WTC11 (cell line): ENCODE data around the gene LGI4. TPM values are rescaled to one million over a fixed set of nuclear protein-coding genes. Genes with fewer than 3 reads are reported as not detected.

Source experiments
- ATAC-seq: fragments of 200-7000 bp; cut with Tn5 transposase; 2 replicates; pipeline ENCODE4 v1.10.0; 2021; ENCODE audit warnings: mild to moderate bottlenecking, moderate library complexity
- CTCF ChIA-PET: fragments of 300-600 bp; sonication (Branson Sonifier 250); formaldehyde crosslinking; loops from one replicate; lab custom pipeline; 2021; ENCODE audit warnings: antibody characterized with exemption; lab: Charles Lee
- POLR2A ChIA-PET: fragments of 350-600 bp; sonication (Branson Sonifier 250); formaldehyde crosslinking; loops from one replicate; lab custom pipeline; 2021; ENCODE audit warnings: antibody characterized with exemption; lab: Charles Lee
- DNase-seq: peaks from one replicate; pipeline ENCODE4 v3.0.0; 2021; ENCODE audit warnings: low spot score
- H3K27ac Mint-ChIP-seq: 2 replicates; pipeline ENCODE4 v1.8.0; 2021; ENCODE audit warnings: mixed read lengths
- H3K27me3 Mint-ChIP-seq: 2 replicates; pipeline ENCODE4 v1.8.0; 2021; ENCODE audit warnings: low read depth, mild to moderate bottlenecking, moderate library complexity, mixed read lengths
- H3K36me3 Mint-ChIP-seq: 2 replicates; pipeline ENCODE4 v1.8.0; 2021; ENCODE audit warnings: mixed read lengths
- H3K4me1 Mint-ChIP-seq: 2 replicates; pipeline ENCODE4 v1.8.0; 2022; ENCODE audit warnings: mixed read lengths
- H3K4me3 Mint-ChIP-seq: 2 replicates; pipeline ENCODE4 v1.8.0; 2021; ENCODE audit warnings: mild to moderate bottlenecking, moderate library complexity, mixed read lengths
- H3K9me3 Mint-ChIP-seq: 2 replicates; pipeline ENCODE4 v1.8.0; 2021; ENCODE audit warnings: mixed read lengths
- CBFB ChIP-seq: sonication (generic); formaldehyde crosslinking; IDR thresholded peaks from 2 replicates; pipeline ENCODE4 v1.8.1; 2022; ENCODE audit warnings: mild to moderate bottlenecking, low read depth, missing genetic modification reagents
- ELF4 ChIP-seq: sonication (generic); formaldehyde crosslinking; IDR thresholded peaks from 2 replicates; pipeline ENCODE4 v1.8.1; 2022; ENCODE audit warnings: low read depth, mild to moderate bottlenecking, moderate library complexity, missing genetic modification reagents
- GTF2I ChIP-seq: fragments of 250-450 bp; sonication (Bioruptor Pico); conservative IDR thresholded peaks from 2 replicates; pipeline ENCODE4 v1.4.0; 2021; ENCODE audit warnings: mild to moderate bottlenecking
- JAZF1 ChIP-seq: fragments of 250-450 bp; sonication (Bioruptor Pico); IDR thresholded peaks from 2 replicates; pipeline ENCODE4 v1.9.0; 2021; ENCODE audit warnings: moderate library complexity, mild to moderate bottlenecking, inconsistent platforms
- JUN ChIP-seq: sonication (generic); formaldehyde crosslinking; IDR thresholded peaks from 2 replicates; pipeline ENCODE4 v1.8.0; 2023; ENCODE audit warnings: mild to moderate bottlenecking, missing genetic modification reagents
- NFYB ChIP-seq: sonication (generic); formaldehyde crosslinking; conservative IDR thresholded peaks from 2 replicates; pipeline ENCODE4 v1.8.0; 2022; ENCODE audit warnings: low read depth, missing genetic modification reagents
- NR3C1 ChIP-seq: sonication (generic); formaldehyde crosslinking; conservative IDR thresholded peaks from 2 replicates; pipeline ENCODE4 v1.8.1; 2023; ENCODE audit warnings: low read depth, mild to moderate bottlenecking, missing genetic modification reagents
- OVOL2 ChIP-seq: fragments of 250-450 bp; sonication (Bioruptor Pico); IDR thresholded peaks from 2 replicates; pipeline ENCODE4 v1.9.0; 2021; ENCODE audit warnings: mild to moderate bottlenecking, borderline replicate concordance
- PRRX2 ChIP-seq: fragments of 250-450 bp; sonication (Bioruptor Pico); IDR thresholded peaks from 2 replicates; pipeline ENCODE4 v1.8.0; 2021; ENCODE audit warnings: mild to moderate bottlenecking
- RELA ChIP-seq: sonication (generic); formaldehyde crosslinking; IDR thresholded peaks from 2 replicates; pipeline ENCODE4 v1.8.1; 2022; ENCODE audit warnings: missing genetic modification reagents, mild to moderate bottlenecking, borderline replicate concordance
- SP1 ChIP-seq: sonication (generic); formaldehyde crosslinking; conservative IDR thresholded peaks from 2 replicates; pipeline ENCODE4 v1.8.1; 2022; ENCODE audit warnings: missing genetic modification reagents
- TEAD1 ChIP-seq: sonication (generic); formaldehyde crosslinking; IDR thresholded peaks from 2 replicates; pipeline ENCODE4 v1.8.0; 2022; ENCODE audit warnings: mild to moderate bottlenecking, missing genetic modification reagents
- TEAD4 ChIP-seq: sonication (generic); formaldehyde crosslinking; IDR thresholded peaks from 2 replicates; pipeline ENCODE4 v1.8.0; 2022; ENCODE audit warnings: mild to moderate bottlenecking, missing genetic modification reagents
- ZNF121 ChIP-seq: sonication (generic); formaldehyde crosslinking; IDR thresholded peaks from 2 replicates; pipeline ENCODE4 v1.8.0; 2023; ENCODE audit warnings: missing genetic modification reagents
- ZNF317 ChIP-seq: sonication (generic); formaldehyde crosslinking; IDR thresholded peaks from 2 replicates; pipeline ENCODE4 v1.8.1; 2023; ENCODE audit warnings: low read depth, mild to moderate bottlenecking, moderate library complexity, missing genetic modification reagents, borderline replicate concordance
- ZNF416 ChIP-seq: fragments of 250-450 bp; sonication (Bioruptor Pico); IDR thresholded peaks from 2 replicates; pipeline ENCODE4 v1.9.0; 2021; ENCODE audit warnings: mild to moderate bottlenecking, inconsistent platforms
- total RNA-seq: library from RNA; stranded (reverse); gene quantifications from 3 replicates; pipeline ENCODE4 v1.2.3, GENCODE V29; 2021
- TF ChIP-seq, protein P1 (sequence below): fragments of 250-450 bp; sonication (Bioruptor Pico); IDR thresholded peaks from 2 replicates; pipeline ENCODE4 v1.9.0; 2021; ENCODE audit warnings: mild to moderate bottlenecking, borderline replicate concordance
- TF ChIP-seq, protein P2 (sequence below): fragments of 200-600 bp; IDR thresholded peaks from 2 replicates; pipeline ENCODE4 v1.8.0; 2022; ENCODE audit warnings: antibody characterized with exemption
- TF ChIP-seq, protein P3 (sequence below): fragments of 250-450 bp; sonication (Bioruptor Pico); IDR thresholded peaks from 2 replicates; pipeline ENCODE4 v1.9.0; 2021; ENCODE audit warnings: moderate library complexity, mild to moderate bottlenecking, inconsistent platforms, borderline replicate concordance
- TF ChIP-seq, protein P4 (sequence below): fragments of 250-450 bp; sonication (Bioruptor Pico); IDR thresholded peaks from 2 replicates; pipeline ENCODE4 v1.8.0; 2021; ENCODE audit warnings: mild to moderate bottlenecking

Gene LGI4
- total RNA-seq, 1 experiment from 2014 or later, result 14.2 TPM

DNA sequence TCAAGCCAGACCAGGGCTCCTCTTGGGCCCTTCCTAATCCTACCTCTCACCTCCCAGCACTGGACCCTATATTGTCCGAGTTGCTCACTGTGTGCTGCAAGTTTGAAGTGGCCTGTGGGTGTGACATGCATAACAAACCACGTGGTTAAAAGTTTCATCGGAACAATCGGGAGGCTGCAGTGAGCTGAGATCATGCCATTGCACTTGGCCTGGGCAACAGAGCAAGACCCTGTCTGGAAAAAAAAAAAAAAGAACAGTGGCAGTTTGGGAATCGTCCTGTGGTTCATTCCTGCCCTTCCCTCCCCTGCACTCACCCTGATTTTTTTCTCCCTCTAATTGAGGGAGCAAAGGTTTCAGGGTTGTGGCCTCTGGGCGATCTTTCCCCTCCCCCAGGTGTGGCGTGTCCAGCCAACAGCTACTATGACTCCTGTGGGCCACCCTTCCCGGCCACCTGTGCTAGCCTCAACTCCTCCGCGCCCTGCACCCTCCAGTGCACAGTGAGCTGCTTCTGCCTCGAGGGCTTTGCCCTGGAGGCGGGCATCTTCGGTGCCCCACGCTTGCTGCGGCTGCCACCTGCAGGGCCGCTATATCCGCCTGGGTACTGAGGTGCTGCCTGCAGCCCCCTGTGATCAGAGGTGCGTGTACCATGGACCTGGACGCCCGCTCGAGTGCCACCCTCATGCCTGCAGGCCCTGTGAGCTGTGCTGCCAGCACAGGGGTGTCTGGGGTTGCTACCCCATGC lies 35.5 kb downstream of the LGI4 start:
- ChIA-PET CTCF (interaction anchor here (0.7 to 4.1 kb wide), 8 partner anchors 13 to 396 kb away, joined by 3 to 14 read pairs (median 6); partner anchors contain the start of gene FXYD3), POLR2A (no interaction called here)
- no peak overlapping the region for H3K4me3 Mint-ChIP-seq
- TF ChIP-seq ZNF121 (CRISPR knock-in tag) (peak; percentile 80), JAZF1 (CRISPR knock-in tag) (no peak)
- TF ChIP-seq, protein P1, sequence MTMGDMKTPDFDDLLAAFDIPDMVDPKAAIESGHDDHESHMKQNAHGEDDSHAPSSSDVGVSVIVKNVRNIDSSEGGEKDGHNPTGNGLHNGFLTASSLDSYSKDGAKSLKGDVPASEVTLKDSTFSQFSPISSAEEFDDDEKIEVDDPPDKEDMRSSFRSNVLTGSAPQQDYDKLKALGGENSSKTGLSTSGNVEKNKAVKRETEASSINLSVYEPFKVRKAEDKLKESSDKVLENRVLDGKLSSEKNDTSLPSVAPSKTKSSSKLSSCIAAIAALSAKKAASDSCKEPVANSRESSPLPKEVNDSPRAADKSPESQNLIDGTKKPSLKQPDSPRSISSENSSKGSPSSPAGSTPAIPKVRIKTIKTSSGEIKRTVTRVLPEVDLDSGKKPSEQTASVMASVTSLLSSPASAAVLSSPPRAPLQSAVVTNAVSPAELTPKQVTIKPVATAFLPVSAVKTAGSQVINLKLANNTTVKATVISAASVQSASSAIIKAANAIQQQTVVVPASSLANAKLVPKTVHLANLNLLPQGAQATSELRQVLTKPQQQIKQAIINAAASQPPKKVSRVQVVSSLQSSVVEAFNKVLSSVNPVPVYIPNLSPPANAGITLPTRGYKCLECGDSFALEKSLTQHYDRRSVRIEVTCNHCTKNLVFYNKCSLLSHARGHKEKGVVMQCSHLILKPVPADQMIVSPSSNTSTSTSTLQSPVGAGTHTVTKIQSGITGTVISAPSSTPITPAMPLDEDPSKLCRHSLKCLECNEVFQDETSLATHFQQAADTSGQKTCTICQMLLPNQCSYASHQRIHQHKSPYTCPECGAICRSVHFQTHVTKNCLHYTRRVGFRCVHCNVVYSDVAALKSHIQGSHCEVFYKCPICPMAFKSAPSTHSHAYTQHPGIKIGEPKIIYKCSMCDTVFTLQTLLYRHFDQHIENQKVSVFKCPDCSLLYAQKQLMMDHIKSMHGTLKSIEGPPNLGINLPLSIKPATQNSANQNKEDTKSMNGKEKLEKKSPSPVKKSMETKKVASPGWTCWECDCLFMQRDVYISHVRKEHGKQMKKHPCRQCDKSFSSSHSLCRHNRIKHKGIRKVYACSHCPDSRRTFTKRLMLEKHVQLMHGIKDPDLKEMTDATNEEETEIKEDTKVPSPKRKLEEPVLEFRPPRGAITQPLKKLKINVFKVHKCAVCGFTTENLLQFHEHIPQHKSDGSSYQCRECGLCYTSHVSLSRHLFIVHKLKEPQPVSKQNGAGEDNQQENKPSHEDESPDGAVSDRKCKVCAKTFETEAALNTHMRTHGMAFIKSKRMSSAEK (CRISPR knock-in tag), result no peak
- ATAC-seq, result no peak
- no peak for DNase-seq
- H3K27ac Mint-ChIP-seq, result no peak overlapping the region
- H3K36me3 Mint-ChIP-seq, result no peaks in the 10 kb centered on the region
- no peaks in the 10 kb centered on the region for H3K27me3 Mint-ChIP-seq
- H3K4me1 Mint-ChIP-seq, result peaks cover 10% of the 10 kb centered on the region
- no peaks in the 10 kb centered on the region for H3K9me3 Mint-ChIP-seq

DNA sequence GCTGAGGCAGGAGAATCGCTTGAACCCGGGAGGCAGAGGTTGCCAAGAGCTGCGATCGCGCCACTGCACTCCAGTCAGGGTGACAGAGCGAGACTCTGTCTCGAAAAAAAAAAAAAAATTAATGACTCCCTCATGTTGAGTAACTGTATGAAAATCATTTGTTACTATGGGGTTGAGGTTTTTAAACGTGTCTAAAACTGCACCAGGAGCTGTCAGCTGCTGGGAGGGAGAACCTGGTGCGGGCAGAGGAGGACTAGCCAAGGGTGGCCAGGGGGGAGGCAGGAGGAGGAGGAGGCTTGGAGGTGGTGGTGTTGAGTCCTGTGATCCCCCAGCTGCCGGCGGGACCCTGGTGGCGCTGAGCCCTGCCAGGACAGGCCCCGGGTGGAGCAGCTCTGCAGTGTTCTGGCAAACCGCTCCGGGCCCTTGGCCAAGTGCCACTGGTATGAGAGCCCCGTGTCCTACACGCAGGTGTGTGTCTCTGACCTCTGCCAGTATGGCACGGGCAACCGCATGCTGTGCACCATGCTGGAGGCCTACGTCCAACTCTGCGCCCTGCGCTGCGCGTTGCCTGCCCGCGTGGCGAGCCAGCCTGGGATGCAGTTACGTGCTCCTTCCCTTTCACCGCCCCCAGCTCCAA lies 36.3 kb downstream of the LGI4 start:
- H3K4me3 Mint-ChIP-seq, result no peak overlapping the region
- no peak overlapping the region for H3K27ac Mint-ChIP-seq
- POLR2A ChIA-PET, result no interaction called here
- no peaks in the 10 kb centered on the region for H3K9me3 Mint-ChIP-seq
- H3K36me3 Mint-ChIP-seq, result no peaks in the 10 kb centered on the region
- H3K4me1 Mint-ChIP-seq, result peaks cover 10% of the 10 kb centered on the region
- ATAC-seq, result no peak
- no peak for DNase-seq
- TF ChIP-seq PRRX2 (CRISPR knock-in tag) (no peak), TEAD4 (CRISPR knock-in tag) (no peak), TEAD1 (CRISPR knock-in tag) (no peak), RELA (CRISPR knock-in tag) (no peak), GTF2I (CRISPR knock-in tag) (no peak), NR3C1 (CRISPR knock-in tag) (no peak), ZNF317 (no peak), SP1 (CRISPR knock-in tag) (no peak)
- TF ChIP-seq, protein P2, sequence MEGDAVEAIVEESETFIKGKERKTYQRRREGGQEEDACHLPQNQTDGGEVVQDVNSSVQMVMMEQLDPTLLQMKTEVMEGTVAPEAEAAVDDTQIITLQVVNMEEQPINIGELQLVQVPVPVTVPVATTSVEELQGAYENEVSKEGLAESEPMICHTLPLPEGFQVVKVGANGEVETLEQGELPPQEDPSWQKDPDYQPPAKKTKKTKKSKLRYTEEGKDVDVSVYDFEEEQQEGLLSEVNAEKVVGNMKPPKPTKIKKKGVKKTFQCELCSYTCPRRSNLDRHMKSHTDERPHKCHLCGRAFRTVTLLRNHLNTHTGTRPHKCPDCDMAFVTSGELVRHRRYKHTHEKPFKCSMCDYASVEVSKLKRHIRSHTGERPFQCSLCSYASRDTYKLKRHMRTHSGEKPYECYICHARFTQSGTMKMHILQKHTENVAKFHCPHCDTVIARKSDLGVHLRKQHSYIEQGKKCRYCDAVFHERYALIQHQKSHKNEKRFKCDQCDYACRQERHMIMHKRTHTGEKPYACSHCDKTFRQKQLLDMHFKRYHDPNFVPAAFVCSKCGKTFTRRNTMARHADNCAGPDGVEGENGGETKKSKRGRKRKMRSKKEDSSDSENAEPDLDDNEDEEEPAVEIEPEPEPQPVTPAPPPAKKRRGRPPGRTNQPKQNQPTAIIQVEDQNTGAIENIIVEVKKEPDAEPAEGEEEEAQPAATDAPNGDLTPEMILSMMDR, result no peak
- TF ChIP-seq, protein P3, sequence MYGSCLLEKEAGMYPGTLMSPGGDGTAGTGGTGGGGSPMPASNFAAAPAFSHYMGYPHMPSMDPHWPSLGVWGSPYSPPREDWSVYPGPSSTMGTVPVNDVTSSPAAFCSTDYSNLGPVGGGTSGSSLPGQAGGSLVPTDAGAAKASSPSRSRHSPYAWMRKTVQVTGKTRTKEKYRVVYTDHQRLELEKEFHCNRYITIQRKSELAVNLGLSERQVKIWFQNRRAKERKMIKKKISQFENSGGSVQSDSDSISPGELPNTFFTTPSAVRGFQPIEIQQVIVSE, result no peak
- CTCF ChIA-PET, result interaction anchor here (0.8 to 4.1 kb wide), 9 partner anchors 8 to 43 kb away, joined by 3 to 14 read pairs (median 6); partner anchors contain the start of gene FXYD3
- H3K27me3 Mint-ChIP-seq, result no peaks in the 10 kb centered on the region

DNA sequence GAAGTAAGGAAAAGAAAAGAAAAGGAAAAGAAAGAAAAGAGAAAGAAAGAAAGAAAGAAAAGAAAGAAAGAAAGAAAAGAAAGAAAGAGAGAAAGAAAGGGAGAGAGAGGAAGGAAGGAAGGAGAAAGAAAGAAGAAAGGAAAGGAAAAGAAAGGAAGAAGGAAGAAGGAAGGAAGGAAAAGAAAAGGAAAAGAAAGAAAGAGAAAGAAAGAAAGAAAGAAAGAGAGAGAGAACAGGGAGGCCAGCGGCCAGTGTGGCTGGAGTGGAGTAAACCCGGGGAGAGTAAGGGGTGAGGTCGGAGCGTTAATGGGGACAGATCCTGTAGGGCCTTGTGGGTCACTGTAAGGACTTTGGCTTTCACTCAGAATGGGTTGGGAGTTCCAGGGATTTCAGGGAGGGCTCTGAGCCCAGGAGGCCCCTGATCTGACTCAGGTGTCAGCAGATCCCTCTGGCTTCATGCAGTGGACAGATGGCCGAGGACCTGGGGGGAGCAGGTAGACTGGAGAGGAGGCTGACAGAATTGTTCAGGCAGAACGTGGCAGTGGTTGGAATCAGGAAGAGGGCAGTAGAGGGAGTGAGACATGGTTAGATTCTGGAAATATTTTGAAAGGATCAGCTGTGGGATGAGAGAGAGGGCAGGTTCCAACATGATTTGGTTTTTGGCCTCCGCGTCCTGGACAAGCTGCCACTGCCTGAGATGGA lies 39.0 kb downstream of the LGI4 start:
- DNase-seq (no peak), ATAC-seq (no peak)
- TF ChIP-seq, protein P4, sequence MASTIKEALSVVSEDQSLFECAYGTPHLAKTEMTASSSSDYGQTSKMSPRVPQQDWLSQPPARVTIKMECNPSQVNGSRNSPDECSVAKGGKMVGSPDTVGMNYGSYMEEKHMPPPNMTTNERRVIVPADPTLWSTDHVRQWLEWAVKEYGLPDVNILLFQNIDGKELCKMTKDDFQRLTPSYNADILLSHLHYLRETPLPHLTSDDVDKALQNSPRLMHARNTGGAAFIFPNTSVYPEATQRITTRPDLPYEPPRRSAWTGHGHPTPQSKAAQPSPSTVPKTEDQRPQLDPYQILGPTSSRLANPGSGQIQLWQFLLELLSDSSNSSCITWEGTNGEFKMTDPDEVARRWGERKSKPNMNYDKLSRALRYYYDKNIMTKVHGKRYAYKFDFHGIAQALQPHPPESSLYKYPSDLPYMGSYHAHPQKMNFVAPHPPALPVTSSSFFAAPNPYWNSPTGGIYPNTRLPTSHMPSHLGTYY (CRISPR knock-in tag), result no peak
- TF ChIP-seq ELF4 (CRISPR knock-in tag), result no peak
- no peak for TF ChIP-seq ZNF416 (CRISPR knock-in tag)
- TF ChIP-seq CBFB, result no peak
- no peak for TF ChIP-seq JUN (CRISPR knock-in tag)
- no peak for TF ChIP-seq GTF2I (CRISPR knock-in tag)
- no peak for TF ChIP-seq OVOL2
- TF ChIP-seq NFYB (CRISPR knock-in tag), result no peak
- peaks cover 18% of the 10 kb centered on the region for H3K4me1 Mint-ChIP-seq
- H3K27ac Mint-ChIP-seq, result no peak overlapping the region
- no peaks in the 10 kb centered on the region for H3K27me3 Mint-ChIP-seq
- no peaks in the 10 kb centered on the region for H3K36me3 Mint-ChIP-seq
- no peak overlapping the region for H3K4me3 Mint-ChIP-seq
- ChIA-PET CTCF (interaction anchor here (0.6 to 3.0 kb wide), 6 partner anchors 19 to 348 kb away, joined by 3 to 12 read pairs (median 6); no protein-coding TSS in a partner anchor), POLR2A (no interaction called here)
- no peaks in the 10 kb centered on the region for H3K9me3 Mint-ChIP-seq
